ENCODE results near the gene ICAM2.
"Not testable (repeated sequence)": the region's sequence is repeated elsewhere in the genome, so short reads cannot be mapped to it uniquely, and the experiment has no call there.

ICAM2 gene

DNA sequence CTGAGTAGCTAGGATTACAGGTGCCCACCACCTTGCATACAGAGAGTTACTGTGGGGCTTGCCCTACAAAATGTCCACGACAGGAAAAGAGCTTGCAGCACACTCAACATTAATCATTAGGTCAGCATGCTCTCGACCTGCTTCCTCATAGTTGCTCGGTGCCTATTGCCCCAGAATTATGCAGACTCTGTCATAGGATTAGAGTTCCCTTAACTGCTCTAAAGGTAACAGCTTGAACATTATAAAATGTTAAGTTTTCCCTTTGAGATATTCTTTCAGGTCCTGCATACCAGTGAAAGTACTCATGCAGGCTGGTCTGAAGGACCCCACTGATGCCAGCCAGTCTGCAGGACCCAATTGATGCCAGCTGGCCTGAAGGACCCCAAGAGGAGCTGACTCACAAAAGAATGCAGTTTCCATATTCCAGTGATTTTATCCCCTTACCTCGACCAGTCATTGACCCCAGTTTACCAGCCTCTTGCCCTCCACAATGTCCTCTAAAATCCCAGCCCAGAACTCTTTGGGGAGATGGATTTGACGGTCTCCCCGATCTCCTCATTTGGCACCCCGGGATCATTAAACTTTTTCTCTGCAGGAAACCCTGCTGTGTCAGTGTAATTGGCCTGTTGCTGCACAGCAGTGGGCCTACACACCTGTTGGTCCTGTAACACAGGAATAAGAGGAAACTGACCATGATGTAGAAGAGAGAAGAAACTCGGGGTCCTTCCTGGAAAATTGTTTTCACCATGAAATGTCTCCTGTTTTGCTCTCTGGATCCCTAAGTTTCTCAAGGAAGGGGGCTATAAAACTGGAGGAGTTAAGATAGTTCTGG, 10.6 kb downstream of the ICAM2 start:
- H3K4me3 ChIP-seq (ENCODE audit: low read length): no peak overlapping the region
- no peak for TF ChIP-seq ZNF274 (IDR thresholded peaks at IDR 0.05; ENCODE audit: low read depth, low read length)

- H3K4me3 ChIP-seq (ENCODE audit: low read length): no peak overlapping the region
- TF ChIP-seq ZNF274 (IDR thresholded peaks at IDR 0.05; ENCODE audit: low read depth, low read length): no peak
Observed at GRCh38 chr17:64008830-64009229, 11.6 kb downstream of the ICAM2 start.

- H3K4me3 ChIP-seq (ENCODE audit: low read length): no peak overlapping the region
- no peak for TF ChIP-seq ZNF274 (IDR thresholded peaks at IDR 0.05; ENCODE audit: low read depth, low read length)
Observed at GRCh38 chr17:64008346-64008745, 12.1 kb downstream of the ICAM2 start.

GRCh38 chr17:64007838-64008282, 12.6 kb downstream of the ICAM2 start:
- H3K4me3 ChIP-seq (ENCODE audit: low read length): no peak overlapping the region
- TF ChIP-seq ZNF274 (IDR thresholded peaks at IDR 0.05; ENCODE audit: low read depth, low read length): no peak

DNA sequence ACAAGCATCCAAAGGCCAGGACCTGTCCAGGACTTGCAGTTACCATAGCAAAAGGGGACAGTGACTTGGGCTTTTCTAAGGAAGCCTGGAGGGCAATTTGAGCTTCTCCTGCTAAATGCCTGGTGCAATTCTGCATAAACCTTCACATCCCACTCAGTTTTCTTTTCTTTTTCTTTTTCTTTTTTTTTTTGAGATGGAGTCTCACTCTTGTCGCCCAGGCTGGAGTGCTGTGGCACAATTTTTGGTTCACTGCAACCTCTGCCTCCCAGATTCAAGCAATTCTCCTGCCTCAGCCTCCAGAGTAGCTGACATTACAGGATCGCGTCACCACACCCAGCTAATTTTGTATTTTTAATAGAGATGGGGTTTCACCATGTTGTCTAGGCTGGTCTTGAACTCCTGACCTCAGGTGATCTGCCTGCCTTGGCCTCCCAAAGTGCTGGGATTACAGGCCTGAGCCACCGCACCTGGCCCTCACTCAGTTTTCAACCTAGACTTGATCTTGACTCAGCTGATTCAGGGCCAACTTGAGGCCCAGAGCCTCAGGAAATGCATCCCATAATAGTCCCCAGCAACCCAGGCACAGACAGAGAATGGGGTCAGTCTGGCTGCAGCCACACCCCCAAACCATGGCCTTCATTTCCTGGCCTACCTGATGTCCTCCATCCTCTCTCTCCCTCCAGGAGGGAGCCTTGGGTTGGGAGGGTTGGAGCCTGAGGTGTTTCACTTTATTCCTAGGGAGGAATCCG, 13.2 kb downstream of the ICAM2 start:
- not testable (repeated sequence) for H3K4me3 ChIP-seq (ENCODE audit: low read length)

DNA sequence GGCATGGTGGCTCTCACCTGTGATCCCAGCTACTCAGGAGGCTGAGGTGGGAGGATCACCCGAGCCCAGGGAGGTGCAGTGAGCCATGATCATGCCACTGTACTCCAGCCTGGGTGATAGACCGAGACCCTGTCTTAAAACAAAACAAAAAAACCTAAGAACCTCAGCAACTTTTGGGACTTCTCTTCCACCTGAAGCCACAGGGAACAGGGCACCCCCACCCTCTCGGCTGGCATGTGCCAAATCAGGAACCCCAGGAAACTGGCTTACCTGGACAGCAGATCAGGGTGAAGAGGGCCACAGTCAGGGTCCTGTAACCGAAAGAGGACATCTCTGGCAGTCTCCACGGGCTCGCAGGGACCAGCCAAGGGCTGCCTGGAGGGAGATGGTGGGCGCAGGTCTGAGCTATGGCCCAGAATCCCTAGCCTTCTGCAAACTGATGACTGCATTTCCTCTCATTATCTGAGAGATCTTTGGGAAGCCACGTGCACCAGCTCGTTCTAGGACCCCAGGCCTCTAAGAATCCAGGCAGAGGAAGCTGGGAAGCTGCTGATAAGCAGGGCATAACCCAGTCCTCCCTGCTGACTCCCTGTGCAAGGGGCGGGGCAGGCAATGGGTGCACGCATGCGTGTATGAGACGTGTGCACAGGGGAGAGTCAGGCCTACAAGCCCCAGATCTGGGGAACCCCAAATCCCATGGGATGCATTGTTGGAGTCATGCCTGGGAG, 13.9 kb downstream of the ICAM2 start:
- no peak for TF ChIP-seq ZNF274 (IDR thresholded peaks at IDR 0.05; ENCODE audit: low read depth, low read length)
- H3K4me3 ChIP-seq (ENCODE audit: low read length): no peak overlapping the region

- no peak for TF ChIP-seq ZNF274 (IDR thresholded peaks at IDR 0.05; ENCODE audit: low read depth, low read length)
- no peak overlapping the region for H3K4me3 ChIP-seq (ENCODE audit: low read length)
Observed at GRCh38 chr17:64005734-64006167, 14.7 kb downstream of the ICAM2 start.

- no peak overlapping the region for H3K4me3 ChIP-seq (ENCODE audit: low read length)
- no peak for TF ChIP-seq ZNF274 (IDR thresholded peaks at IDR 0.05; ENCODE audit: low read depth, low read length)
Observed at GRCh38 chr17:64004903-64005733, 15.3 kb downstream of the ICAM2 start.

DNA sequence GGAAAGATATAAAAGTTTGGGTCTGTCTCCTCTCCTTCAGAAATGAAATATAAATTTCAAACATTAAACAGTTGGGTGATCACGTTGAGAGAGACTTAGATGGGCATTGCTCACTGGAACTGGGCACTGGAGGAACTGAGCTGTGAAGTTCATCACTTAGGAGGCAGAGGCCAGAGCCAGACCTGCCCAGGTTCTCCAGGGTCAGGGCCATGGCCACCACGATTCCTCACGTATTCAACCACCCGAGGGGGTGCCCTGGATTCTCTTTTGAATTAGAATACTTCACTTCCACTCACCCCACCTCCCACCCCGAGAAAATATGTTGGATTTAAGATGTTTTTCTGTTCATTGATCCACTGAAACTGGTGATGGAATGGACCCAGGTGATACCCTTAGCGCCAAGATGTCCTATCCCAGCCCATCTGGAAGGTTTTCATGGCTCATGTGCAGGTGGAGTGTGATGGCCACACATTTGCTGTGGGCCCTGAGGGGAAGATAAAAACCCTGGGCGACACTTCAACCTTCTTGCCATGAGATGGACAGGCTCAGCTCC, 16.1 kb downstream of the ICAM2 start:
- no peak for TF ChIP-seq ZNF274 (IDR thresholded peaks at IDR 0.05; ENCODE audit: low read depth, low read length)
- H3K4me3 ChIP-seq (ENCODE audit: low read length): no peak overlapping the region

GRCh38 chr17:64003526-64004121, 16.8 kb downstream of the ICAM2 start:
- H3K4me3 ChIP-seq (ENCODE audit: low read length): no peak overlapping the region
- TF ChIP-seq ZNF274 (IDR thresholded peaks at IDR 0.05; ENCODE audit: low read depth, low read length): no peak

DNA sequence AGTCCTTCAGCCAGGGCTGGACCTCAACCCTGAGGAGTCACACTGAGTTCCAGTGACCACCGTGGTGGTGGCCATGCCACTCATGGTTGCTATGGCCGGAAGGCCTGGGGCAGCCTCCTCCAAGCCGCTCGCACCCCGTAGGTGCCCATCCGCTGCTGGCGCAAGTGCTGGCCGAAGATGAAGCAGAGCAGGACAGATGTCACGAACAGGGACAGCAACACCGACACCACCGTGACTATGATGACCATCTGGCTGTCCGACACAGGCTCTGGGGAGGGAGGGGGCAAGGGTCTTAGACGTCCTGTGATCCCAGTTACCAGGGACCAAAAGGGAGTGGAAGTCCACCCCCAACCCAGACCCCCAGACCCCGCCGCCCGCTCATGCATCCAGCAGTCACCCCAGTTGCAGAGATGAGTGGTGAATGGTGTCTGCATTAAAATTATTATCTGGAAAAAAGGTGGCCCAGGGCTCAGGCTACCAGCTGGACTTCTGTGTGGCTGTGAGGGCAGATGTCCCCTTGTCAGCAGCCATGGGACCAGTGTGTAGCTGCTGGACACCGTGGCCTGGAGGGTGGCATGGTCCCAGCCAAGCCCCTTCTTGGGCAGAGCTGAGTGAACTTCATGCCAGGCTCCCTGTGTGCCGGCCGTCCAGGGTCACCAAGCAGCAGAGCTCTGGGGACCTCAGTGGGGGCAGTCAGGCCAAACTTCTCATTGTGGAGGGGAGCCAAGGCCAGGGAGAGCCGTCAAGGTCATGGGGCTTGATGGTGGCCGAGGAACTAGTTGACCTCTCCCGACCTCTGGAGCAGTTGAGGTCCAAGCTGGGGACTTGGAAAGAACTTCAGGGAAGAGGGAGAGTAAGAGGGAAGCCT, 17.5 kb downstream of the ICAM2 start:
- H3K4me3 ChIP-seq (ENCODE audit: low read length): no peak overlapping the region
- TF ChIP-seq ZNF274 (IDR thresholded peaks at IDR 0.05; ENCODE audit: low read depth, low read length): no peak

All from GM08714 (cell line).